HepG2 (cell line): Measurements from ENCODE around the gene MYORG. TPM values are rescaled to one million over a fixed set of nuclear protein-coding genes. Genes with fewer than 3 reads are reported as not detected.
A peak's percentile ranks its signal among the peaks of the same experiment; 100 is the strongest.

ENCODE experiments used
- AKNA ChIP-seq: sonication (generic); formaldehyde crosslinking; IDR thresholded peaks from 2 replicates; pipeline ENCODE4 v1.4.0; 2020; ENCODE audit warnings: missing genetic modification reagents, borderline replicate concordance
- ELF4 ChIP-seq: sonication (generic); formaldehyde crosslinking; IDR thresholded peaks from 2 replicates; pipeline ENCODE4 v1.5.0; 2020; ENCODE audit warnings: missing genetic modification reagents, mild to moderate bottlenecking, moderate library complexity, borderline replicate concordance
- NFKBIZ ChIP-seq: IDR thresholded peaks from 2 replicates; pipeline ENCODE4 v1.6.1; 2018; ENCODE audit warnings: missing genetic modification reagents, missing compliant biosample characterization
- STAT6 ChIP-seq: sonication (generic); formaldehyde crosslinking; IDR thresholded peaks from 2 replicates; pipeline ENCODE4 v1.4.0; 2020; ENCODE audit warnings: missing genetic modification reagents, mild to moderate bottlenecking, borderline replicate concordance
- SYNCRIP ChIP-seq: fragments of 200-400 bp; formaldehyde crosslinking; IDR thresholded peaks from 2 replicates; pipeline ENCODE4 v1.6.1; 2018; ENCODE audit warnings: mild to moderate bottlenecking, low read depth, low read length; ENCODE audit not compliant: insufficient read depth
- ZBTB25 ChIP-seq: IDR thresholded peaks from 2 replicates; pipeline ENCODE4 v1.6.1; 2018; ENCODE audit warnings: missing genetic modification reagents
- ZFP36 ChIP-seq: fragments of 150-350 bp; IDR thresholded peaks from 2 replicates; pipeline ENCODE4 v1.6.1; 2018; ENCODE audit warnings: borderline replicate concordance, low read length, low read depth; ENCODE audit not compliant: partially characterized antibody
- ZNF20 ChIP-seq: sonication (generic); formaldehyde crosslinking; IDR thresholded peaks from 2 replicates; pipeline ENCODE4 v1.4.0; 2020; ENCODE audit warnings: mild to moderate bottlenecking, moderate library complexity, missing genetic modification reagents
- ZNF205 ChIP-seq: IDR thresholded peaks from 2 replicates; pipeline ENCODE4 v1.6.1; 2018; ENCODE audit warnings: missing biosample characterization, missing genetic modification reagents
- ZNF274 ChIP-seq: sonication (generic); formaldehyde crosslinking; IDR thresholded peaks from 2 replicates; pipeline ENCODE4 v1.5.1; 2020; ENCODE audit warnings: mild to moderate bottlenecking, missing genetic modification reagents
- ZNF282 ChIP-seq: fragments of 450-650 bp; IDR thresholded peaks from 2 replicates; pipeline ENCODE4 v1.6.1; 2018; ENCODE audit not compliant: partially characterized antibody
- ZNF30 ChIP-seq: sonication (generic); formaldehyde crosslinking; IDR thresholded peaks from 2 replicates; pipeline ENCODE4 v1.5.0; 2020; ENCODE audit warnings: mild to moderate bottlenecking, missing genetic modification reagents
- ZNF501 ChIP-seq: sonication (generic); formaldehyde crosslinking; IDR thresholded peaks from 2 replicates; pipeline ENCODE4 v1.5.1; 2020; ENCODE audit warnings: mild to moderate bottlenecking, moderate library complexity, missing genetic modification reagents
- ZNF552 ChIP-seq: sonication (generic); formaldehyde crosslinking; IDR thresholded peaks from 2 replicates; pipeline ENCODE4 v1.9.0; 2022; ENCODE audit warnings: missing genetic modification reagents, mild to moderate bottlenecking, borderline replicate concordance
- ZNF768 ChIP-seq: sonication (generic); formaldehyde crosslinking; IDR thresholded peaks from 2 replicates; pipeline ENCODE4 v1.4.0; 2020; ENCODE audit warnings: missing genetic modification reagents
- ZNF777 ChIP-seq: sonication (generic); formaldehyde crosslinking; IDR thresholded peaks from 2 replicates; pipeline ENCODE4 v1.4.0; 2020; ENCODE audit warnings: missing genetic modification reagents
- ZSCAN12 ChIP-seq: sonication (generic); formaldehyde crosslinking; IDR thresholded peaks from 2 replicates; pipeline ENCODE4 v1.9.0; 2021; ENCODE audit warnings: mild to moderate bottlenecking, missing genetic modification reagents
- polyA plus RNA-seq, 8 experiments: library from polyadenylated mRNA; depleted of rRNA in 3 of 8; stranded (reverse) in 7 of 8; unstranded in 1 of 8; fragments of >200 nt; fragmentation: Illumina TruSeq in 4 of 8; extraction: Trizol in 4 of 8; gene quantifications; 2 replicates each; pipeline versions ENCODE4 v1.2.1 to v1.2.3, GENCODE V29; 2011 to 2016; ENCODE audit warnings: low read depth in 4 of 8, missing spikeins in 1 of 8, mixed read lengths in 1 of 8; ENCODE audit not compliant: insufficient read depth in 1 of 8
- total RNA-seq, 5 experiments: library from RNA; depleted of rRNA; stranded (reverse); fragments of >200 nt; fragmentation: Illumina TruSeq; extraction: Trizol; gene quantifications; 2 replicates each; pipeline ENCODE4 v1.2.3, GENCODE V29; 2016; ENCODE audit warnings: low read depth in 1 of 5
- TF ChIP-seq, protein P1 (sequence below): IDR thresholded peaks from 2 replicates; pipeline ENCODE4 v1.6.1; 2016; ENCODE audit warnings: low read depth, control low read depth
- TF ChIP-seq, protein P2 (sequence below): IDR thresholded peaks from 2 replicates; pipeline ENCODE4 v1.6.1; 2018; ENCODE audit warnings: missing genetic modification reagents, mild to moderate bottlenecking, missing compliant biosample characterization

MYORG gene
- total and polyA plus RNA-seq, 2 of the 13 experiments (the other 11 are each of a cell fraction or from before 2014, with no cell fraction given), result 11.1 to 22.4 TPM

- TF ChIP-seq, protein P1, sequence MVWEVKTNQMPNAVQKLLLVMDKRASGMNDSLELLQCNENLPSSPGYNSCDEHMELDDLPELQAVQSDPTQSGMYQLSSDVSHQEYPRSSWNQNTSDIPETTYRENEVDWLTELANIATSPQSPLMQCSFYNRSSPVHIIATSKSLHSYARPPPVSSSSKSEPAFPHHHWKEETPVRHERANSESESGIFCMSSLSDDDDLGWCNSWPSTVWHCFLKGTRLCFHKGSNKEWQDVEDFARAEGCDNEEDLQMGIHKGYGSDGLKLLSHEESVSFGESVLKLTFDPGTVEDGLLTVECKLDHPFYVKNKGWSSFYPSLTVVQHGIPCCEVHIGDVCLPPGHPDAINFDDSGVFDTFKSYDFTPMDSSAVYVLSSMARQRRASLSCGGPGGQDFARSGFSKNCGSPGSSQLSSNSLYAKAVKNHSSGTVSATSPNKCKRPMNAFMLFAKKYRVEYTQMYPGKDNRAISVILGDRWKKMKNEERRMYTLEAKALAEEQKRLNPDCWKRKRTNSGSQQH (CRISPR knock-in tag), result no peak
- no peak for TF ChIP-seq ZNF20 (CRISPR knock-in tag)
- 0 out of 2 replicates have a peak, but pooled peaks have one; percentile 20 for TF ChIP-seq ELF4 (CRISPR knock-in tag)
- no peak for TF ChIP-seq ZNF501
- TF ChIP-seq ZNF274 (CRISPR knock-in tag), result peak; percentile 14
- no peak for TF ChIP-seq ZNF205 (CRISPR knock-in tag)
- TF ChIP-seq, protein P2, sequence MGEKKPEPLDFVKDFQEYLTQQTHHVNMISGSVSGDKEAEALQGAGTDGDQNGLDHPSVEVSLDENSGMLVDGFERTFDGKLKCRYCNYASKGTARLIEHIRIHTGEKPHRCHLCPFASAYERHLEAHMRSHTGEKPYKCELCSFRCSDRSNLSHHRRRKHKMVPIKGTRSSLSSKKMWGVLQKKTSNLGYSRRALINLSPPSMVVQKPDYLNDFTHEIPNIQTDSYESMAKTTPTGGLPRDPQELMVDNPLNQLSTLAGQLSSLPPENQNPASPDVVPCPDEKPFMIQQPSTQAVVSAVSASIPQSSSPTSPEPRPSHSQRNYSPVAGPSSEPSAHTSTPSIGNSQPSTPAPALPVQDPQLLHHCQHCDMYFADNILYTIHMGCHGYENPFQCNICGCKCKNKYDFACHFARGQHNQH, result no peak
- no peak for TF ChIP-seq ZNF282
- no peak for TF ChIP-seq AKNA
- TF ChIP-seq ZNF30 (CRISPR knock-in tag), result no peak; the same call in 1 of the 2 replicates
- no peak; the same call in 1 of the 2 replicates for TF ChIP-seq ZNF777 (CRISPR knock-in tag)
- TF ChIP-seq ZBTB25, result no peak
- no peak for TF ChIP-seq ZFP36
- TF ChIP-seq STAT6 (CRISPR knock-in tag), result no peak
- 0 out of 2 replicates have a peak, but pooled peaks have one; percentile 33 for TF ChIP-seq ZSCAN12
- peak; percentile 30; the same call in 1 of the 2 replicates for TF ChIP-seq ZNF552 (CRISPR knock-in tag)
- 0 out of 2 replicates have a peak, but pooled peaks have one; percentile 5 for TF ChIP-seq ZNF768
- TF ChIP-seq SYNCRIP, result no peak
- no peak for TF ChIP-seq NFKBIZ (CRISPR knock-in tag)
Observed at GRCh38 chr9:34380034-34380510, 3.4 kb upstream of the MYORG start (continued).
